WTC11 (cell line): Measurements from ENCODE around the gene ZNF548. TPM values are rescaled to one million over a fixed set of nuclear protein-coding genes. Genes with fewer than 3 reads are reported as not detected.

Source experiments
- AFF4 ChIP-seq: sonication (generic); formaldehyde crosslinking; IDR thresholded peaks from 2 replicates; pipeline ENCODE4 v1.8.1; 2023; ENCODE audit warnings: mild to moderate bottlenecking, missing genetic modification reagents, borderline replicate concordance
- ARID4B ChIP-seq: sonication (generic); formaldehyde crosslinking; IDR thresholded peaks from 2 replicates; pipeline ENCODE4 v1.8.0; 2023; ENCODE audit warnings: missing genetic modification reagents, mild to moderate bottlenecking, borderline replicate concordance
- ATF3 ChIP-seq: sonication (generic); formaldehyde crosslinking; conservative IDR thresholded peaks from 2 replicates; pipeline ENCODE4 v1.8.1; 2022; ENCODE audit warnings: mild to moderate bottlenecking, missing genetic modification reagents
- CREM ChIP-seq: sonication (generic); formaldehyde crosslinking; IDR thresholded peaks from 2 replicates; pipeline ENCODE4 v1.8.1; 2022; ENCODE audit warnings: mild to moderate bottlenecking, missing genetic modification reagents, moderate library complexity
- EMX1 ChIP-seq: fragments of 250-450 bp; sonication (Bioruptor Pico); IDR thresholded peaks from 2 replicates; pipeline ENCODE4 v1.8.0; 2021; ENCODE audit warnings: mild to moderate bottlenecking
- FOXK1 ChIP-seq: sonication (generic); formaldehyde crosslinking; IDR thresholded peaks from 2 replicates; pipeline ENCODE4 v1.8.0; 2022; ENCODE audit warnings: mild to moderate bottlenecking, moderate library complexity, missing genetic modification reagents
- FOXP4 ChIP-seq: sonication (generic); formaldehyde crosslinking; IDR thresholded peaks from 2 replicates; pipeline ENCODE4 v1.8.0; 2022; ENCODE audit warnings: mild to moderate bottlenecking, missing genetic modification reagents
- HMGA2 ChIP-seq: fragments of 250-450 bp; sonication (Bioruptor Pico); IDR thresholded peaks from 2 replicates; pipeline ENCODE4 v1.4.0; 2021; ENCODE audit warnings: mild to moderate bottlenecking, moderate library complexity
- JUN ChIP-seq: sonication (generic); formaldehyde crosslinking; IDR thresholded peaks from 2 replicates; pipeline ENCODE4 v1.8.0; 2023; ENCODE audit warnings: mild to moderate bottlenecking, missing genetic modification reagents
- MLX ChIP-seq: sonication (generic); formaldehyde crosslinking; IDR thresholded peaks from 2 replicates; pipeline ENCODE4 v1.8.1; 2023; ENCODE audit warnings: mild to moderate bottlenecking, missing genetic modification reagents, moderate library complexity
- MXD4 ChIP-seq: fragments of 250-450 bp; sonication (Bioruptor Pico); IDR thresholded peaks from 2 replicates; pipeline ENCODE4 v1.8.0; 2021; ENCODE audit warnings: mild to moderate bottlenecking, moderate library complexity, borderline replicate concordance
- MYBL2 ChIP-seq: sonication (generic); formaldehyde crosslinking; IDR thresholded peaks from 2 replicates; pipeline ENCODE4 v1.8.1; 2023; ENCODE audit warnings: mild to moderate bottlenecking, moderate library complexity, missing genetic modification reagents
- NFATC4 ChIP-seq: fragments of 250-450 bp; sonication (Bioruptor Pico); IDR thresholded peaks from 2 replicates; pipeline ENCODE4 v1.9.0; 2021; ENCODE audit warnings: mild to moderate bottlenecking
- PRRX2 ChIP-seq: fragments of 250-450 bp; sonication (Bioruptor Pico); IDR thresholded peaks from 2 replicates; pipeline ENCODE4 v1.8.0; 2021; ENCODE audit warnings: mild to moderate bottlenecking
- RORB ChIP-seq: fragments of 250-450 bp; sonication (Bioruptor Pico); IDR thresholded peaks from 2 replicates; pipeline ENCODE4 v1.9.0; 2021; ENCODE audit warnings: mild to moderate bottlenecking
- SMAD4 ChIP-seq: sonication (generic); formaldehyde crosslinking; IDR thresholded peaks from 2 replicates; pipeline ENCODE4 v1.8.0; 2022; ENCODE audit warnings: mild to moderate bottlenecking, missing genetic modification reagents
- TCF7 ChIP-seq: sonication (generic); formaldehyde crosslinking; IDR thresholded peaks from 2 replicates; pipeline ENCODE4 v1.8.0; 2022; ENCODE audit warnings: mild to moderate bottlenecking, low read depth, missing genetic modification reagents, moderate library complexity
- TEAD1 ChIP-seq: sonication (generic); formaldehyde crosslinking; IDR thresholded peaks from 2 replicates; pipeline ENCODE4 v1.8.0; 2022; ENCODE audit warnings: mild to moderate bottlenecking, missing genetic modification reagents
- USF2 ChIP-seq: sonication (generic); formaldehyde crosslinking; IDR thresholded peaks from 2 replicates; pipeline ENCODE4 v1.8.1; 2023; ENCODE audit warnings: mild to moderate bottlenecking, missing genetic modification reagents, moderate library complexity
- ZBTB43 ChIP-seq: sonication (generic); formaldehyde crosslinking; IDR thresholded peaks from 2 replicates; pipeline ENCODE4 v1.8.1; 2023; ENCODE audit warnings: mild to moderate bottlenecking, missing genetic modification reagents
- ZNF423 ChIP-seq: fragments of 250-450 bp; sonication (Bioruptor Pico); IDR thresholded peaks from 2 replicates; pipeline ENCODE4 v2.1.2; 2022; ENCODE audit warnings: mild to moderate bottlenecking, moderate library complexity
- total RNA-seq: library from RNA; stranded (reverse); gene quantifications from 3 replicates; pipeline ENCODE4 v1.2.3, GENCODE V29; 2021
- TF ChIP-seq, protein P1 (sequence below): fragments of 250-450 bp; sonication (Bioruptor Pico); IDR thresholded peaks from 2 replicates; pipeline ENCODE4 v1.8.0; 2021; ENCODE audit warnings: mild to moderate bottlenecking

The ZNF548 gene
- total RNA-seq, 1 experiment from 2014 or later: 11.3 TPM

DNA sequence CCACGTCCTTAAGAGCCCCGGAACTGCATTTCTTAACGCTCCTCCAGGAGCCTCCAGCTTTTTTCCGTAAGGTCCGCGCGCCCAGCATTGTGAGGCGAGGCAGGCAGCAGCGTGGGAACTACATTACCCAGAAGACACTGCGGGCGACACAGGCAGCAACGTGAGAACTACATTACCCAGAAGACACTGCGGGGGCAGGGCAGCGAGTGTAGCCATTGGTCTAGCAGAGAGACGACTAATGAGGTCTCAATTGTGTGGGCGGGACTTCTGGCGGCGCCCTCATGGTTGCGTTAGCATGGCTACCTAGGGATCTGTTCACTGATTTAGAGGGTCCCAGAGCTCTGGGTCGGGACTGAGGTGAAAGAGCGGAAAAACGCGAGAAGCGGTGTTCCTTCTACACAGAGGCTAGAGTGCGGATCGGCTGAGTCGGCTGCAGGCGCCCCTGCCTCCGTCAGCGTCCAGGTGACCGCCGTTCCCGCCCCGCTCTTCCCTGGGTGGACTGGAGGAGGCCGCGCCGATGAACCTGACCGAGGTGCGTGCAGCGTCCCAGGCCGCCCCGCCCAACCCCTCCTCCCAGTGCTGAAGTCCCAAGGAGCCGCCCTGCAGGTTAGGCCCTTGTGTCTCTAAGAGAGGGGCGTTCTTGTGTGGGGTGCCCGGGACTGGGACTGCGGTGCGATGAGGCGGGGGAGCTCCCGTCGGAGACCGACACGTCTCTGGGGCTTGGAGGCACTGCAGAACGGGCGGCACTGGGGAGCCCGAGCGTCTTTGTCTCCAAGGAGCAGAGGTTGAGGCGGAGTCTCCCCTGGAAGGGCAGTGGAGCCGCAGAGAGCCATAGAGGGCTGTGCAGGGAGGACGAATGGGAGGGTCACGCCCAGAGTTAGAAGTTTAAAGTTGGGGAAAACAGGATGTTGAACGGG, 45.7 kb downstream of the ZNF548 start, which contains the start of gene ZNF749 (continued):
- no peak; the same call in 1 of the 2 replicates for TF ChIP-seq ARID4B (CRISPR knock-in tag)
- no peak for TF ChIP-seq FOXK1
- TF ChIP-seq TEAD1 (CRISPR knock-in tag): no peak
- TF ChIP-seq HMGA2 (CRISPR knock-in tag): no peak
- TF ChIP-seq ZBTB43 (CRISPR knock-in tag): no peak; the same call in 1 of the 2 replicates
- TF ChIP-seq, protein P1, sequence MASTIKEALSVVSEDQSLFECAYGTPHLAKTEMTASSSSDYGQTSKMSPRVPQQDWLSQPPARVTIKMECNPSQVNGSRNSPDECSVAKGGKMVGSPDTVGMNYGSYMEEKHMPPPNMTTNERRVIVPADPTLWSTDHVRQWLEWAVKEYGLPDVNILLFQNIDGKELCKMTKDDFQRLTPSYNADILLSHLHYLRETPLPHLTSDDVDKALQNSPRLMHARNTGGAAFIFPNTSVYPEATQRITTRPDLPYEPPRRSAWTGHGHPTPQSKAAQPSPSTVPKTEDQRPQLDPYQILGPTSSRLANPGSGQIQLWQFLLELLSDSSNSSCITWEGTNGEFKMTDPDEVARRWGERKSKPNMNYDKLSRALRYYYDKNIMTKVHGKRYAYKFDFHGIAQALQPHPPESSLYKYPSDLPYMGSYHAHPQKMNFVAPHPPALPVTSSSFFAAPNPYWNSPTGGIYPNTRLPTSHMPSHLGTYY (CRISPR knock-in tag): no peak
- no peak for TF ChIP-seq NFATC4 (CRISPR knock-in tag)
- no peak for TF ChIP-seq MYBL2 (CRISPR knock-in tag)
- TF ChIP-seq EMX1 (CRISPR knock-in tag): no peak
- no peak for TF ChIP-seq TCF7 (CRISPR knock-in tag)
- TF ChIP-seq MXD4: no peak
- TF ChIP-seq MLX (CRISPR knock-in tag): no peak
- TF ChIP-seq ATF3 (CRISPR knock-in tag): no peak
- no peak for TF ChIP-seq JUN (CRISPR knock-in tag)
- peak; percentile 57 for TF ChIP-seq CREM (CRISPR knock-in tag)
- no peak for TF ChIP-seq RORB (CRISPR knock-in tag)
- no peak; the same call in 1 of the 2 replicates for TF ChIP-seq USF2
- no peak for TF ChIP-seq AFF4
- no peak for TF ChIP-seq FOXP4
- TF ChIP-seq SMAD4: no peak
- no peak for TF ChIP-seq ZNF423 (CRISPR knock-in tag)
- TF ChIP-seq PRRX2 (CRISPR knock-in tag): no peak
